Hippocampal formation (tissue), 2 donors: ENCODE data around the gene WDR49.
"Not testable (repeated sequence)": the region's sequence is repeated elsewhere in the genome, so short reads cannot be mapped to it uniquely, and the experiment has no call there.

Experiments
- DNase-seq, 2 donors: peaks; one replicate each; lab custom pipeline; 2025; lab: John Stamatoyannopoulos, UW

The WDR49 gene

DNA sequence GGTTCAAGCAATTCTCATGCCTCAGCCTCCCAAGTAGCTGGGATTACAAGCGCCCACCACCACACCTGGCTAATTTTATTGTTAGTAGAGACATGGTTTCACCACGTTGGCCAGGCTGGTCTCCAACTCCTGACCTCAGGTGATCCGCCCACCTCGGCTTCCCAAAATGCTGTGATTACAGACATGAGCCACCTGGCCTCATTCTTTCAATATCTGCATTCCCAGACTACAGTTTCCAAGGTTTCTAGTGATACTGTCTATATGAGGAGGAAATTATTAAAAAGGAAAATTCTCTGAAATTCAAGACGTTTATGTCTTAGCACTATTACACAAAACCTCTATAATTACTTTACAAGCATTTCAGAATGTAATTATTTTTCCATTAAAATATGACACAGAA, 39.5 kb downstream of the WDR49 start:
- DNase-seq, result not testable (repeated sequence)

GRCh38 chr3:167611718-167612117, 42.0 kb downstream of the WDR49 start:
- no peak for DNase-seq

DNA sequence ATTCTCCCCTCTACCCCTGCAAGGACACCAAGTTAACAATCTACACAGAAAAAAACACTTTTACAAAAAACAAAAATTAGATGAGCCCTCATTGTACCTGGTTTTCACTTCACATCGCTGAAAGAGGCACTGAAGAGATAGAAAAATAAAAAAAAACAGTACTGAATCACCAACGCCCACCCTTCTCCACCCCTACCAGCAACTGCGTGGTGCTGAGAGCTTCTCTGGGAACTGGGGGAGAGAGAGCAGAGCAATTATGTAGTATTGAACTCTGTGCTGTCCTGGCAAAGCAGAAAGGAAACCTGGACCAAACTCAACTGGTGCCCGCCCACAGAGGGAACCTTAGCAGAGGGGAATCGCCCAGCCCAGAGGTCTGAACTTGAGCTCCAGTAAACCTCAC, 44.6 kb downstream of the WDR49 start:
- DNase-seq, result no peak

- DNase-seq, result no peak
These were observed 46.9 kb downstream of the WDR49 start for GRCh38 chr3:167606836-167607235.

DNA sequence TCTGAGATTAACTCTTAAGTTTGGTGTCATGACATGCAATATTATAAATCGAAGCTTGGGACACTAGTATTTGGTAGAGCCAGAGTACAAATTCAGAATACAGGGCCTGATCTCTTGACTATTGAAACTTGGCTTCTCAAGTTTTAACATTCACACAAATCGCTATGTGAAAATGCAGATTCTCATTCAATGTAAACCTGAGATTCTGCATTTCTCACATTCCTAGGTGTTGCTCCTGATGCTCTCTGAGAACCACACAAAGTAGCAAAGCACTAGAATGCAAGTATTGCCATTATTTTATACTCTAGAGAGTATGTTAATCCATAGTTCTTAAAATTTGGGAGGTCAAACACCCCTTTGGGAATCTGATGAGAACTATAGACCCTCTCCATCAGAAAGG, 47.9 kb downstream of the WDR49 start:
- DNase-seq, result no peak

DNA sequence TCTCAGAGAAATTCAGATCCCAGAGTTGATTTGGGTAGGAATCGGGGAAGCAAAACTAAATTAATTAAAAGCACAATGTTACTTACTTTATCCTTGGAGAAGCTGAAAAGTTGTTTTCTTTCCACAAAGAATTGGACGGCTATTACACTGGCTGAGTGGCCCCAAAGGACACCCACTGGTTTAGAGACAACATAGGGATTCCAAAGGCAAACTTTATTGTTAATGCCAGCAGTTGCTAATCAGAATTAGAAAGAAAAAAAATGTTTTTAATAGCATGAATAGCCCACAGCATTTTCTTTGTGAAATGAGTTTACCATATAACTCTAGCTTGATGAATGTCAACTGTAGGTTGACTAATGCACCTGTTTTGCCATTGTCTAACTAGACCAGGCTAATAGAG, 51.7 kb downstream of the WDR49 start:
- no peak for DNase-seq

GRCh38 chr3:167587651-167588050, 66.1 kb downstream of the WDR49 start:
- no peak for DNase-seq

DNA sequence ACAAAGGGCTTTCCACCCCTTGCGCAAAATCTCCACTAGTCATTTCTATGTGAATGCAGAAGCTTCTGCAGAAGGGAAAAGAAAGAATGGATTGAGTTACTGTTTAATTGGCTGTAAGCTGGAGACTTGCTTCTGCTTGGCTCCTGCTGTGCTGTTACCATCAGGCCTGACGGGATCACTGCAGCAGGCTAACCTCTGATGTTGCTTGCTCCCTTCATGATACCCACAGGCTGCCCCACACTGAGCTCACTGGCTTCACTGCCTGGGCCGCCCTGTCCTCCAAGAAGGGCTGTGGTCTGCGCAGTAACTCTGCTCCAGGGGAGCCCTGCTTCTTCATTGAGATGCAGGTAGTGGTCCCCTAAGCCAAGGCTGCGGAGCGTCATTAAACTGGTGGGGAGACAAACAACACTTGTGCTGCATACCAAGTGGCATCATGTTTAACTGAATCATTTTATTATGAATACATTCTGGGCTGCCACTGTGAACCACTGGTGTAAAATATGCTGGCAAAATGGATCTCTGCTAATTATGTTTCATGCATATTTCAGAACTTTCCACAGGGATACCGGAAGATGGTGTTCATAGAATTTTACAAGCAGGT, 78.6 kb downstream of the WDR49 start:
- DNase-seq, result peak; percentile 7 to 54

GRCh38 chr3:167572991-167573390, 80.8 kb downstream of the WDR49 start:
- DNase-seq, result no peak

DNA sequence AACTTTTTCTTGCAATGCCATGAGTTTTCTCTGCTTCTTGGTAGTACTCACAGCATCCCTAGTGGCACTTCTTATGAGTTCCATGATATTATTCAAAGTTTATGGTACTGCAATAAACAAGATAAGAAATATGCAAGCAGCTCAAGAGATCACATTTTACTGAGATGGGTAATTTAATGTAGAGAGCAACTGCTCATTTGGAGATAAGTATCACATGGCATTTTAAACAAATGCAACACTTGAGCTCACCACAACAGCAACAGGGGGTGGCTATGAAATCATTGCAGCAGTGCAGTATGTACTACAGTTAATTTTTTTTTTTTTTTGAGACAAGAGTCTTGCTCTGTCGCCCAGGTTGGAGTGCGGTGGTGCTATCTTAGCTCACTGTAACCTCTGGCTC, 85.1 kb downstream of the WDR49 start:
- no peak for DNase-seq

GRCh38 chr3:167565489-167565888, 88.3 kb downstream of the WDR49 start:
- no peak for DNase-seq

- DNase-seq, result no peak
These were observed 89.1 kb downstream of the WDR49 start for GRCh38 chr3:167564612-167565011.

DNA sequence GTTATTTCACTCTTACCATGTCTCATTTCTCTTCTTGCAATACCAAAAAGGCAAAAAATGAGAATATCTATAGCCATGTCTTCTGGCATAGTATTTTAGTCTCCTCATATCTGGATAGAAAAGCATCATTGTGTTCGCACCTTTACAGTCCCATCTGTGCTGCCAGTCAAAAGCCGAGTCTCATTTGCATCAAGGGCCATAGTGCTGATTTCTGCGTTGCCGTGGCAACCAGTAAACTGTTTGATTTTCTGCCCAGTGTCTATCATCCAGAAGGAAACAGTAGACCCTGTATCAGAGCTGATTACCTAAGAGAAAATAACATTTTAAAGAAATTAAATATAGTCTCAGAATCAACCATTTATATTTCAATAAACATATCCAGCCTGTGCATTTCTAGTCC, 93.8 kb downstream of the WDR49 start:
- DNase-seq, result no peak

DNA sequence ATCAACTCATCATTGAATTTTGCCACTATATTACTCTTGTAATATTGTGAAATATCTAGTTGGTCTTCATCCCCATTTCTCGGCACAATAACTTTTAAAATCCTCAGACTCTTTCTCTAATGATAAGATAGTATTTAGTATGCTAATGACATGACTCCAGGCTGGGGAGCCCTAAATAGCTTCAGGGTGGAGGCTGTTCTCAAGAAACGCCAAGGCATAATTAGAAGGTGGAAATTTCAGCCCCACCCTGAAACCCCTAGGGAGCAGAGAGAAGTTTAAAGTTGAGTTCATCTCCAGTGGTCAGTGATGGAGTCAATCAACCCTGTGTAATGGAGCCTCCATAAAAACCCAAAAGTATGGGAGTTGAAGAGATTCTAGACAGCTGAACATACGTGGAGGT, 98.8 kb downstream of the WDR49 start:
- DNase-seq, result no peak

DNA sequence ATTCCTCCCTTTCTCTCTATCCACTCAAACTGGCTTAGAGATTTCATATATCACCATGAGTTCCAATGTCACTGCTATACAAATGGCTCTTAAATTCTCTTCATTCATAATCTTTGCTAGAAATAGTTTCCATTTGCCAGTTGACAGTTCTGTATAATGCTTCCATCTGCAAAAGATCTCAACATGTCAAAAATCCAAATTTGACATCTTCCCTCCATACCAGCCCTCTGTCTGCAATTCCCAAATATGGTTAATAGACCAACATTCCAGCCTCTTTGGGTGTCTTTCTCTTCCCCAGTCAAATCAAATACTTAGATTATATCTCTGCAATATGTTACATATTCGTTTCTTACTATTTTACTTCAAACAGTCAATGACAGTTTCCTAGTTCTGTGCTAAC, 115.7 kb downstream of the WDR49 start:
- DNase-seq, result no peak

DNA sequence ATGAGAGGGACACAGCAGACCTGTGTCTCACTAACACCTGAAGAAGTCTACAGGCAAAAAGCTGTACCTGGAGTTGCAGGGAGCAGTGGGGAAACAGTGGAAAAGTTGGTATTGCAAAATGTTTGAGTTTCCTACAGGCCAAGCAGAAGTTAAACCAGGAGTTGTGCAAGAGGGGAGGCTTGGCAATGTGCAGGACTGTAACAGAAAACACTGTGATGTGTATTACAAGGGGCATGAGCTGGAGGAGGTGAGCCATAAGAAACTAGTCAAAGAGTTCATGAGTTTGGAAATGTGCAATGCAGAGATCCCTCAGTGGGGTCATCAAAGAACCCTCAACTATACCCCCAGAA, 132.8 kb downstream of the WDR49 start:
- DNase-seq, result no peak

DNA sequence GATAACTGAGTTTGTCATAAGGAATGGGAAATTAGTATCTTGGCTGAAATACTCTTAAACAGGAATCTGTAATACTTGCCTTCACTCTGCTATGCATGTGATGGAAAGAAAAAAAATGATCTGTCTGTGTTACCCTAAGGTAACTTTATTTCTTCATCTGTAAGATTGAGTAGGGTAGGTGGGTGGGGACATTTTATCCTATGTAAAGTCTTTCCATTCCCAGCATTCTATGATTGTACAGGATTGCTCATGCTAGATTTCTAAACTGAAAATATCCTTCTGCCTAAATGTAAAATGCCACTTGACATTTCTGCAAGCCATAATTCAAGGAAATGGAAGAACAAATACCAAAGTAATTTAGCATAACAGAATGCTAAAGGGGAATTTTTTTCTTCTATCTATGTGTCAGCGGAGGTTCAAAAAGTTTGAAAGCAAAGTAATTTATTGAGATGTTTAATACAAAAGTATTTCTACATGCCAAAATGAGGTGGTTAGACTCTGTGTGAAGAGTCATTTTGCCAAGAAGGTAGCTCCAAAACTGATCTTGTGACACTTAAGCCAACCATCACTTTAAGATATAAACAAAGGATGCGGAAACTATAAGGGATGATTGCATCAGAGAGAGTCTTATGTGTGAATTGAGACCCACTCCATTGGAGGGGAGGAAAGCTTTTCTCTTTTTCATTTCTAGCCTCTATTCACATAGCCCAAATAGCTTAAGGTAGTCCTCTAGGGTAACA, 133.3 kb downstream of the WDR49 start:
- no peak for DNase-seq

GRCh38 chr3:167507954-167508353, 145.8 kb downstream of the WDR49 start:
- DNase-seq, result no peak

DNA sequence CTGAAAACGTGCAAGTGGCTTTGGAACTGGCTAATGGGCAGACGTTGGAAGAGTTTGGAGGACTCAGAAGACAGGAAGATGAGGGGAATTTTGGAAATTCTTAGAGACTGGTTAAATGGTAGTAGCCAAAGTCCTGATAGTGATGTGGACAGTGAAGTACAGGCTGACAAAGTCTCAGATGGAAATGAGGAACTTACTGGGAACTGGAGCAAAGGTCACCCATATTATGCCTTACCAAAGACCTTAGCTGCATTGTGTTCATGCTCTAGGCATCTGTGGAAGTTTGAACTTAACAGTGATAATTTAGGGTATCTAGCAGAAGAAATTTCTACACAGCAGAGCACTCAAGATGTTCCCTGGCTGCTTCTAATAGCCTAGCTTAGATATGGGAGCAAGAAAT, 151.3 kb downstream of the WDR49 start:
- no peak for DNase-seq

DNA sequence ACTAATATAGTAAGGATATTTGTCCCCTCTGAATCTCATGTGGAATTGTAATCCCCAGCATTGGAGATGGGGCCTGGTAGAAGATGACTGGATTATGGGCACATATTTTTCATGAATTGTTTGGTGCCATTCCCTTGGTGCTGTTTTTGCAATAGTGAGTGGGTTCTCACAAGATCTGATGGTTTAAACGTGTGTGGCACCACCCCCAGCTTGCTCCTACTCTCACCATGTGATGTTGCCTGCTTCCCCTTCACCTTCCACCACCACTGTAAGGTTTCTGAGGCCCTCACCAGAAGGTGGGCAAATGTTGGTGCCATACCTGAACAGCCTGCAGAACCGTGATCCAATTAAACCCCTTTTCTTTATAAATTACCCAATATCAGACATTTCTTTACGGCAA, 151.8 kb downstream of the WDR49 start:
- DNase-seq, result no peak

GRCh38 chr3:167497903-167498302, 155.8 kb downstream of the WDR49 start:
- DNase-seq, result no peak

GRCh38 chr3:167493244-167493643, 160.5 kb downstream of the WDR49 start:
- DNase-seq, result no peak

DNA sequence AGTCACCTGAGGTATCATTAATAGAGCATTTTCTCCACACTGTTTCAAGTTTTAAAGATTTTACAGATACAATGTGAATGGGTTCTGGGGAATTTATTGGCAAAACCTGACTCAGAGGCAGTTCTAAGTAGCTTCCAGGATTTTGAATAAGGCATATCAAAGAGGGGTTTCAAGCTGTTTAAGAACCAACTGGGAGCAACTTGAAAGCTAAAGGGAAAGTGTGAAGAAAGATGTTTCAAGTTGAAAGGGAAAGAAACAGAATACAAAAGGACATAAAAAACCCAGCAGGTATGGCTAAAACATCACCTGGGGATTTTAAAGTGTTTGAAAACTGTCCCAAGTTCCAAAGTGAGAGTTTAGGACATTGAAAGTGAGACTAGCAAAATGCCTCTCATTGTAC, 162.1 kb downstream of the WDR49 start:
- DNase-seq, result no peak

- no peak for DNase-seq
These were observed 164.2 kb downstream of the WDR49 start for GRCh38 chr3:167489571-167489970.
